HG03565 (cell line): ENCODE data around the gene GADD45B.
A peak's percentile ranks its signal among the peaks of the same experiment; 100 is the strongest.

ENCODE experiments used
- ATAC-seq: cut with Tn5 transposase; IDR thresholded peaks from one replicate; pipeline ENCODE4 v1.9.1; 2021; ENCODE audit warnings: mild to moderate bottlenecking, moderate library complexity; ENCODE audit not compliant: unreplicated experiment

The GADD45B gene

GRCh38 chr19:2475702-2476450, at the start of gene GADD45B:
Gene GADD45B, plus strand, starts transcription at chr19:2476127. Its CDS starts 232 bp downstream, at chr19:2476359.
- peak; percentile 47 for ATAC-seq

GRCh38 chr19:2426611-2427428, 49.1 kb upstream of the GADD45B start:
- peak; percentile 5 for ATAC-seq

- ATAC-seq, result peak; percentile 67
These were observed 48.3 kb upstream of the GADD45B start, which contains the start of gene TIMM13 for GRCh38 chr19:2427429-2428320. Gene TIMM13, minus strand, starts transcription at chr19:2427586. Its CDS starts 53 bp downstream, at chr19:2427533.

- no peak for ATAC-seq
These were observed 47.6 kb upstream of the GADD45B start for GRCh38 chr19:2428321-2428690.

GRCh38 chr19:2428756-2429711, 46.9 kb upstream of the GADD45B start:
- ATAC-seq, result no peak

- no peak for ATAC-seq
These were observed 45.9 kb upstream of the GADD45B start for GRCh38 chr19:2429917-2430535.

- no peak for ATAC-seq
These were observed 44.4 kb upstream of the GADD45B start for GRCh38 chr19:2431318-2432055.

- no peak for ATAC-seq
These were observed 43.6 kb upstream of the GADD45B start for GRCh38 chr19:2432131-2432848.

- no peak for ATAC-seq
These were observed 42.1 kb upstream of the GADD45B start for GRCh38 chr19:2433854-2434253.

- no peak for ATAC-seq
These were observed 41.7 kb upstream of the GADD45B start for GRCh38 chr19:2434267-2434666.

- ATAC-seq, result no peak
These were observed 41.1 kb upstream of the GADD45B start for GRCh38 chr19:2434721-2435265.

- no peak for ATAC-seq
These were observed 39.5 kb upstream of the GADD45B start for GRCh38 chr19:2436384-2436783.

- ATAC-seq, result no peak
These were observed 39.0 kb upstream of the GADD45B start for GRCh38 chr19:2436926-2437325.

- ATAC-seq, result no peak
These were observed 37.7 kb upstream of the GADD45B start for GRCh38 chr19:2438178-2438577.

GRCh38 chr19:2440515-2440914, 35.4 kb upstream of the GADD45B start:
- ATAC-seq, result no peak

GRCh38 chr19:2441096-2441752, 34.7 kb upstream of the GADD45B start:
- ATAC-seq, result no peak

GRCh38 chr19:2443116-2443784, 32.7 kb upstream of the GADD45B start:
- ATAC-seq, result no peak
